LoVo (cell line): Measurements from ENCODE around the gene PPP1R18.

Experiments used
- DNase-seq: peaks from one replicate; pipeline ENCODE4 v3.0.0-alpha.2; 2016; ENCODE audit warnings: low spot score

Gene PPP1R18

DNA sequence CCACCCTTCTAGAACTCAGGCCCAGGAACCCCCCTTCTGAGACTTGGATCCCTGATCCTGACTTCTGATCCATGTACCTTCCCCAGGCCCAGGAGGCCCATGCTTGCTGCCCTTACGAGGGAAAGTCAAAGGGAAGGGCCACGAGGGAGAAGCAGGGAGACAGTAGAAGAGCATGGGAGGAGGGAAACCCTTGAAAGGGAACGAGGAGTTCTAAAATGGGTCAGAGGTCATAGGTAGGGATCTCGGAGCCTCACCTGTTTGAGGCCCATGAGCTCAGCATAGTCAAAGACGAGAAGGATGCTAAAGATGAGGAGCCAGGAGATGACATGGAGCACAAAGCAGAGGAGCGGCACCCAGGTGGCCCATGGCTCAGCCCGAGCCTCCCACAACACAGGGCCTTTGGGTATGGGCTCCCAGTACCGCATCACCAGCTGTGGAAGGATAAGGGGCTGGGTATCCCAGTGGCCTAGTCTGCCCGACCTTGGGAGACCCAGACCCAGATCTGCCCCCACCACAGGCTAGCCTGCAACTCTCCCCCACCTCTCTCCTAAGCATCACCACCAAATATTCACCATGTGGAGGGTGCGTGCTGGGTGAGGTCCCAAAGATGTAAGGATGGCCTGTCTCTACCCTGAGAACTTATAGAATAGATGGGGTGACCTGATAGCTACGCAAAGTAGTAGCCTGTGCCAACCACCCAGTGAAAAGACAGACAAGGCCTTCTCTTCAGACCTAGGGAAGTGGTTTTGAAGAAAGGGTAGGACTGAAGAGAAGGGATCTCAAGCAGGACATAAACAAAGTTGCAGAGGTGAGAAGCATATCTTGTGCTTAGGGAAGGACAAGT, 2.8 kb upstream of the PPP1R18 start:
- no peak for DNase-seq

DNA sequence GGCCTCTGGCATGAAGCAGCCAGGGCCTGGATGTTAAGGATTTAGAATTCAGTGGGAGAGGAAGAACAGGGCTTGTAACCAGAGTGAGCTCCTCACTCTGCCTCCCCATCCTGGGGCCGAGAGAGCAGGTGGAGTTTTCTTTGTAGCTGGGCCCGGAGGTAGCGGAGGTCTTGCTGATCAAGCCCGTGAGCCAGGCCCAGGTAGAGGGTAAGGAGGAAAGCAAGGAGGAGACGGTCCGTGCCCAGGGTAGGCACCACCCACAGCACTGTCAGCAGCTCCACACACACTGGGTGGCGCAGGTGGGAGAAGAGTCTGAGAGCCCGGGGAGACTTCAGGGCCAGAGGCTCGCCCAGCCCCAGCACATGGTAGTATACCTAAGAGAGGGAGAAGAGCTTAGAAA, 2.1 kb upstream of the PPP1R18 start:
- DNase-seq, result no peak

DNA sequence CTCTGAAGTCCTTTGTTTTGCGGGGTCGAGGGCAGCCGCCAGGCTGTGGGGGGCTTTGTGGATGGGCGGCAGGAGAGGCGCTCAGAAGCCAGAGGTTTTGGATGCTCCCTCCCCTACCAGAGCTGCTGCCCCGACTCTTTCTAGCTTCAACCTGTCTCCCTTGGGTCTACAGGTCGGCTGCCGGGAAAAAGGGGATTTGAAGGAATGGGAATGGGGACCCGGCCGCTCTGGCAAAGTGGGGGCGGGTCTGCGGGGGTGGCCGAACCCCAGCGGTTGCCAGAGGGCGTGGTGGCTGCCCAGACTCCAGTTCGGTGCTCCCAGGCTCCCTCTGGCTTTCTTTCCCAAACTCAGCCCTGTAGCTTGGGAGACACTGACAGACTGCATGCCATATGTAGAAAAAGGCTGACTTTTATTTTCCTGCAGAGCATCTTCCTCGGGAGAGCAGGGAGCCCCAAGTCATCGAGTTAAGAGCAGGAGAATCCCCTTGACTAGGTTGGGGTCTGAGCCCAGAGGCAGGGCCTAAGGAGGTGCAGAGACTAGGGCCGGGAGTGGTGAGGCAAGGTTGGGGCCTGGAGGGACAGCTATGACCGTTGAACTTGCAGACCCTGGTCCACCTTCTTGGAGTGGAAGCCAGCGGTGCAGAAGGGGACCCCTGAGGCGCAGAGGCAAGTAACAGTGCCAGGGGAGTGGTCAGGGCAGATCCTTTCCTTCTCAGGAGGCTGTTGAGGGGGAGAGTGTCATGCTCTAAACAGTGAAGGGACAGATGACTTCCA, 1.4 kb upstream of the PPP1R18 start:
- DNase-seq, result no peak

DNA sequence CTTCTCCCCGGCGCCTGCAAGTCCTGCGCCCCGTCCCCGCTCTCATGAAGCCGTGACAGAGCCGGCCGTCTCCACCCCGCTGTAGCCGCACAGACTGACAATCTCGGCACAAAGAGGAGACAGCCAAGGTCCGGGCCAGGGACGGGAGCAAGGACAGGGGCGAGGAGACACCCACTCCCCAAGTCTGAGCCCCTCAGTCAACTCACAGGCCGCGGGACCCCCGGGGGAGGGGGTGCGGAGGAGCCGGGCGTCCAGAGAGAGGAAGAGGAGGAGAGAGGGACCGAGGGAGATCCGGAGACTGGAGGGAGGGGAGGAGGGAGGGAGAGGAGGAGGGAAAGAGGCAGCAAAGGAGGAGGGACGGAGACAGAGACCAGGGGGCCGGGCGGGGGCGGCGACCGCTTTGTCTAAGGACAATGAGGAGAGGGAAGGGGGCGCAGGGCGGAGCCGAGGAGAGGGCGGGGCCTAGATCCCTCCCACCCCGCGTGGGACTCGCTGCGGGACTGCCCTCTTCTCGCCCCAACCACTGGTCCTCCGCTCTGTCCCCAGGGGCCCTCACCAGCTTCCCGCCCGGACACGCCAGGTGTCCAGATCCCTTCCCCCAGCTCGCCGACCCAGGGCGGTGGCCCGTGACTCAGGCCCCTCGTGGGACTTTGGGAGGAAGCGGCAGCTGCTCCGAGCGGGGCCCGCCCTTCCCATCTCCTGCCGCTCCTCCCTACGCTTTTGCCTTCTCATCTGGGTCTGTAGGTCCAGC, 638 bp upstream of the PPP1R18 start:
- DNase-seq, result peak; percentile 85

DNA sequence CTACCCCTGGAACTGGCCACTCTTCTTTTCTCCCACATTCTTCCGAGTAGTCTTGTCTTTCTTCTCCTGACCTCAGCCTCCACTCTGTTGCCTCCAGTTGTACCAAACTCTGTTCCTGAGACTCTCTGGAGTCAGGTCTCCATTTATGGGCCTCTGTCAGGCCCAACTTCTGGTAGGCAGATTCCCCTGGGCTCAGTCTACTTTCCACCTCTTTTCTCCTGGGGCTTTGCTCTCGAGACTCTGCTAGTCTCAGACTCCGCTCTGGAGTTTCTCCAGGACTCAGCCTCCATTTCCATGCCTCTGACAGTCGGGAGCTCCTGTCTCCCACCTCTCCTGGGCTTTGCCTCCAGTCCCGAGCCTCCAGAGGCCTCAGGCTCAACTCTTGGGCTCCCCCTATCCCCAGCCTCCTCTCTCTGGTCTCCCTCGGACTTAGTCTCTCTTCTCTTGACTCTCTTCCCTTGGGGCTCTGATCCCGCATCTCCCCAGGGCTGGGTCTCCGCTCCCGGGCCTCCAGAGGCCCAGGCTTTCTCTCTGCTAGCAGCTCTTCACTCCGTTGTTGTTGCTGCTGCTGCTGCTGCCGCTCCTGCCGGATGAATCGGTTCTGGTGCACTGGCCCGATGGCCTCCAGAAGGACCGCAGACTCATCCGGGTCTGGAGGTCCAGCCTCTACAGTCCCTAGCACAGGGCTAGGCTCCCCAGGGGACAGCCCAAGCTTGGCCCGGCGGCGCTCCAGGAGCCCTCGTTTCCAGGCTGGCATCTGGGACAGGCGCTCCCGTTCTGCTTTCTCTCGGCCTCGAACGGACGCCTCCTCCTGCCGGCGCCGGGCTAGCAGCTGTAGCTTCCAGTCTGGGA, 1.1 kb downstream of the PPP1R18 start:
- no peak for DNase-seq

DNA sequence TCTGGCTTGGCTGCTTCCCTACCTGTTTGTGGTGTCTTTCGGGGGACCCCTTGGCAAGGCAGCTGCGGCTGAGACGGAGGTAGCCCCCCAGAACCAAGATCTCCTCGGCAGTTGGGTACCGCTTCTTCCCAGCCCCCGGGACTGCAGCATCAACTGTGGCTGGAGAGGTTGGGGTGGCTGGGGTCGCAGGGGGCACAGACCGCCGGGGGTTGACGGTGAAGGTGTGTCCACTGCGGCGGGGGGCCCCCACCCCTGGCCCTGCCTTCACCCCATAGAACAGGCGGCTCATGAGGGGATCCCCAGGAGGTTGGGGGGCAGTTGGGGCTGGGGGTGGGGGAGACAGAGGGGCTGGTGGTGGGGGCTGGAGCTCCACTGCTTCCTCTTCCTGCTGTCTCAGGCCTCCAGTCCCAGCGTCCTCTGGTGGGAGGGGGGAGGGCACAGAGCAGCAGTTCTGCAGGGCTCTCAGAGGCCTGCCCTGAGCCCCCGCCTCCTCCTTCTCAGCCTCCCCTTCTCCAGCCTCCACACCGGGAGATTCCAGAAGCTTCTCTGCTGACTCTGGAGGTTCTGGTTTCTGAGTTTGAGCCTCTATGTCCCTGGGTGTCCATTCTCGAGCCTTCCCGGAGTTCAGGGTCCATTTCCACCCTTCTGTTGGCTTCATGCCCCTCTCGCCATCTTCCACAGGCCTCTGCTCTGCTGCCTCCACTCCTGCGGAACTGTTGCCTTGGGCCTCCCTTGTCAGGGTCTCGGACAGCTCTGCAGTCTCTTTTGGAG, 1.9 kb downstream of the PPP1R18 start:
- DNase-seq, result no peak

DNA sequence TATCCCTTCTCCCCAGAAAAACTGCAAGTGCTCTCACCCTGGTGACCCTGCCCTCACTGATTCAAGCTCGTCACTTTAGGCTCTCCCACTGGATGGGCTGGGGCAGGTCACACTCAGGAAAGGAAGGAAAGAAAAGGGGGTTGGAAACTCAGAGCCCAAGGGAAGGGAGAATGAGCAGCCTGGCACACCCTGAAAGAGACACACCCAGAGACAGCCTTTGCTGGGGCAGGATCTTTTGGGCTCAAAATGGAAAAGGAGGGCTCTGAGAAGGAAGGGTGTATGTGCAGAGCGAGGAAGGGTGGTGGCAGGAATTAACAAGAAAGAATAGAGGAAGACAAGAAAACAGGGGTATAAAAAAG, 2.5 kb downstream of the PPP1R18 start:
- no peak for DNase-seq

DNA sequence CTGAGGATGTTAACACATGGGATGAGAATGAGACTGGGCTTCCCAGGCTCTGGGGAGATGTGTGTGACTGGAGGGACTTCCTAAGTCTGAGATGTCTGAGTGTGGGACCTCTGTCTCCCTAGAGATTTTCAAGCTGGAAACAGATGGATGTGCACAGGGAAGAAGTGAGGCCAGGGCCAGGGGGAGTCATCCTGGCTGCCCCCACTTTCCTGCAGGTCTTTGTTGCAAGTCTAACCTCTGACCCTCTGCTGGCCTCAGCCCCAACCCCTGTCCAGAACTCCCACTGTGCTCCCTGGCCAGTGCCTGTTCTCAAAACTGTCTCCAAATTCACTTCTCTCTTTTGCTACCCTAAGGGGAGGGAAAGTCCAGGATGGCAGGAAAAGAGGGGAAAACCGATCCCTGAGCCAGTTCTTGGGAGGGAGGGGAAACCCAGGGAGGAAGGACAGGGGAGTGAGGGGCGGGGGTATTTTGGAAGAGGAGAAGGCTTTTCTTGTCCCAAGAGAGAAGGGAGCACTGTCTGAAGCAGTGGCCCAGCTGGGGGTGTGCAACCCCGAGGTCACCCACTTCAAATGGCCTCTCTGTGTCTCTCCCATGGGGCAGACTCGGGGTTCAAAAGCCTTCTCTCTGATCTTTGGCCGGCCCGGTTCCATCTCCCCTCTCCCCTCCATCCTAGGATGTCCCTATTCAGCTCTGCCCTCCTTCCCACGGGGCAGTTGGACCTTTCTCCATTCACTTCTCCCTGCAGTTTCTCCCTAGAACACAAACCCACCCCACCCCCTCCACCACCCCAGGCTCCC, 3.1 kb downstream of the PPP1R18 start:
- no peak for DNase-seq

DNA sequence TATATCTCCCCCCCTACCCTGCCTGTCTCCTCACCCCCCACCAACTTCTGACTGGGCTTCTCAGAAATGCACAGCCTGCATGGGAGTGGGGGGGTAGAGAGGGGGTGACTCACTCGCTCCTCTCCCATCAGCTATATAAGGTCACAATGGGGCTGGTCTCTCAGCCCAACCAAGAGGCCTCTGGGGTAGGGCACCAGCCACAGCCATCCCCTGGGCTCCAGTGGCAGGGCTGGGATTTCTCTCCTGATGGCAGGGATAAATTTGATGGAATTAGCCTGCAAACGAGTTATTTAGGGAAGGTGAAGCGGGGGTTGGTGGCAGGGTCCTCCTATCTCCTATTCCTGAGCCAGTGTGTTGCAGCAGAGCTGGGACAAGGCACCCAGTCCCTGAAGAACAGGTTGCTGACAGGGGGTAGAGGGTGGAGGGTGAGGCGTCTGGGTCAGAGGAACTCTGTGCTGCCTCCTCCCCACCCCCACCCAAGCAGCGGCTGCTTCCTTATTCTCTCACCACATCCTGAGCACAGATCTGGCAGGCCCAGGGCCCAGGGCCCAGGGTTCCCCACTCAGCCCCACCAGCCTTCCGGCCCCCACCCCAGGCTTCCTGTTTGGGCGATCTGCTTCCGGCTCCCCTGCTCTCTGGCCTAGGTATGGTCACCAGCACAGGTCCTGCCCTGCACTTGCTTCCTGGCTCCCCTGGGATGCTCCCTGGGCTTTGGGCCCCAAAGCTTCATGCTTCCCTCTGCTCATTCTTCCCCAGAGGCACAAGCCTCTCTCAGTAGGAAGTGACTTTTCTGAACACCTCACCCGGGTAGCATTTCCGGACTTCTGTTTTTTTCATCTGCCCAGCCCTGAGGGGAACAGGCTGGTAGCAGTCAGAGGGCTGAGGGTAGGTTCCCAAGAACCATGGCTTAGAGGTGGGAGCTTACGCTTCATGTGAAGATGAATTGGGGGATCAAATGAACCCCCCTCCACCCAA, 4.0 kb downstream of the PPP1R18 start:
- DNase-seq, result no peak

DNA sequence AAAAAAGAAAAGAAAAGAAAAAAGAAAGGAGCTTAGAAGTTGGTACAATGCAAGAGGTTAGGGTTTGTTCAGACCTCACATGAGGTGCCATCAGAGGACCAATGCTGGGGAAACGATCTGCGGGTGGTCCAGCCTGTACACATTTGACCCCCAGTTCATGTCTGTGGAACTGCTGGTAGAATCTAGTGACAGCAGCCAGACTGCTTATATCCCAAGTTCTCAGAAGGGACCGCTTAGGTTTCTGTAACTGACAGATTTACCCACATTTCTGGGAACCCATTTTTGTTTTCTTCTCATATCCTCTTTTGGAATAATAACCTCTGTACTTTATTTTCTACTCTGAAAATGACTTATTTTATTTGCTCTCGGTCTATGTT, 4.7 kb downstream of the PPP1R18 start:
- no peak for DNase-seq

DNA sequence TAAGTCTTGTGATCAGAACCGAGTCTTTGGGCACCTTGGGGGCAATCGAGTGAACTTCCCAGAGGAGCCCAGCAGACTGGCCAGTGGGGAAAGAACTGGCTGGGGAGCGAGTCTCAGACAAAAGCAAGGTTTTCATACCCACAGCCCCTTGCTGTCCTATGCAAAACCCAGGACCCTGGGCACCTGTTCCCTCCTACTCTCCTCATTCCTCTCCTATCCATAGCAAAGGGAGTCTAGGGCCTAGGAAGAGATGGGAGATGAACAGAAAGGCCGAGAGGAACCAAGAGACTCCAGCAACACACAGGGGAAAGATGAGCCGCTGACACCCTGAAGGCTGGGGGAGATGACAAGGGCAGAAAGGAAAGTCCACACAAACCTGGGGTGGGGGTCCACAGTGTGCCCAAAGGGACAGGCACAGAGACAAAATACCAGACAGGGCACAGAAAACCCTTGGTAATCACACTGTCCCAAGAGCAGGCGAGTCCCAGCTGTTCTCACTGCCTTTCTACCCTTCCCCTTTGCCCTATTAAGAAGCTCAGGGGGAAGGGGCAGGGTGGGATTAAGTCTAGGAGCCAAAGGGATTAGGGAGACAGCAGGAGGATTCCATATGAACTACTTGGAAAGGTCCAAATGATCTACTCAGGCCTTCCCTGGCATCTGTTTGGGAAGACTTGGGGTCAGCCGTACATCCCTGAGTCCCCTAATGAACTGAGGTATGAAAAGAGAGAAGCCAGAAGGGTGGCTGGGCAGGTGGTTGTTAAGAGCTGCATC, 6.5 kb downstream of the PPP1R18 start:
- no peak for DNase-seq

DNA sequence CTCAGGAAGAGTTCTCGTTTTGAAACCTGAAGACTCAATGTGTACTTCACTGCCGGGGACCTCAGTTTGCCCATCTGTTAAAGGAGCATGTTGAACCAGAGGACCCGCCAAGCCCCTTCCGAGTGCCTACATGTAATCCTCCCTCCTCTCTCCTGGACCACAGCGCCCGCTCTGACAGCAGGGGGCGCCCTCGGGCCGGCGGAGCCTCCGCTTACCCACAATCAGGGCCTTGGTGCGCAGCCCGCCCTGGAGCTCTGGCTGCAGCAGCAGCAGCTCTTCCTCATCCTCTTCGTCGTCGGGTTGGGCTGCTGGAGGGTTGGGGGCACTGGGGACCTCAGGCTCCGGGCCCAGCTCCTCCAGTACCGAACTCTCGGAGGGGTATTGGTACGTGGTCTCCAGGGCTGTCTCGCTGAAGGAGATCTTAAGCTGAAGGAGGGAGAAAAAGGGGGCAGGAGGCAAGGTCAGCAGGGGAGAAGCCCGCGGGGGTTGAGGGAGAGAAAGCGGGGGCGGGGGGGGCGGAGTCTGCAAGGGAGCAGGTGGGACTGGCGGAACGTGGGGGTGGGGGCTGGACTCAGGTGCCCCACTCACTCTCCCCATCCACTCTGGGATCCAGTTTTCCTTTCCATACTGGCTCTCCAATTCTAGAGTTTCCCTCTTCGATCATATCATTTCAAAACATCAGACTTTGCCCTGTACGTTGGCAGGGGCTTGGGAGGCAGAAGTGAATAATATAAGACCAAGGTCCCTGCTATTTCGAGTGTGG, 7.3 kb downstream of the PPP1R18 start:
- DNase-seq, result peak; percentile 61

DNA sequence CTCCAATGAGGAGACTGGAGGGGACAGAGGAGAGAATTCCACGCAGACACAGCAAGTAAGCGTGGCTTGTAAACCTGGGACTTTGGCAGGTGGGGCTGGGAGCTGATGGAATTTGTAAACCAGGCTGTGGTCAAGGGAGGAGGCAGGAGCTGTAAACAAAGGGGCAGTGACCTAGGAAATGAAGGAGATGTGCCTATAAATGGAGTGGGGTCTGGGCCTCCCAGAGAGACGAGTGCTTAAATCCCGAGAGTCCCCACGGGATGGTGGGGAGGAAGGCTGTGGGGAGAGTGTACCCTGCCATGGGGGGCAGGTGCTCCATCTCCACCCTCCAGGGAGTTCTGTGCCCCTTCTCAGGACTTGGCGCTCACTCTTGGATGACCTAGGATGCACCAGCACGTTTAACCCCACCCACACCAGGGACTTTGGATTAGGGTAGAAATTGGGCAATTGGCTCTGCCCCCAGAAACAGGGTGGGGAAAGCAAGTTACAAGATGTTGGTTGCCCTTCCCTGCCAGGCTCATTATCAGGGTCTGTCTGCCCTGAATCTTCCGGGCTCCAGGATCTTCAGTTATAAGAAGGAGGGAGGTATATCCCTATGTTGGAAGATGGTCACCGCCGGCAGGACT, 9.7 kb downstream of the PPP1R18 start:
- no peak for DNase-seq

DNA sequence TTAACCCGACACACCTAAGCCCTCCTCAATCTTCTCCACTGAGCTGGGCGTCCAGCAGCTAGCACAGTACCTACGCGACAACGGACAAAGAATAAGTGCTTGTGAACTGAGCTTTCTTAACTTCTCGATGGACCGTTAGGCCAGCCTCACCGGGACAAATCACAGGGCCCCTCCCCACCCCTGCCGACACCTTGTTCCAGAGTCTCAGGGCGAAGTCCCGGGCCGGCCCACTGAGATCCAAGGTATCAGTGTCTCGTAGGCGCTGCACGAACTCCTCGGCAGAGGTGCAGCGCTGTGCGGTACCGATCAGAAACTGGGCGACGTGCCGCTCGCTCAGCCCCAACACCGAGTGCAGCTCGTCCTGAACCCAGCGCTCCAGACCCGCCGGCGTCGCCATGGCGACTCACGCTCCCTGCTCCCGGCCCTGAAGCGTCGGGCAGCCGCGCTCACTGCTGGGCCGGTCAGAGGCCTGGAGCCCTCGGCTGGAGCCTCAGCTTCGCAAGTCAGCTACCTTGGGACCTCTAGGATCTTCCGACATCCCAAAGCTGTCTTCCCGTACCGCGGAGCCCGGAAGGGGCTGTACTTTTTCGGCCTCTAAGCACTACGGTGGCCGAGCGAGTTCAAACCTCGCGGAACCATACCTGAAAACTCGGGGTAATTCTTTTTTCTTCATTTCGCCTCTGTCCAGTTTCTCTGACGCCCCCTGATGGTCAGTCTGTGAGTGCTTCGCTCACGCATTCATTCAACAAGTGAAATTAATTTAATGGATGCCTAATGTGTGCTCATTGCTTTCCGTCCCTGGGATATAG, 13.8 kb downstream of the PPP1R18 start, which contains the start of gene DHX16:
Gene DHX16, minus strand, starts transcription at position 562 of the 809 bp plus-strand sequence. Its CDS starts 165 bp downstream, at position 397.
- peak; percentile 98 for DNase-seq

DNA sequence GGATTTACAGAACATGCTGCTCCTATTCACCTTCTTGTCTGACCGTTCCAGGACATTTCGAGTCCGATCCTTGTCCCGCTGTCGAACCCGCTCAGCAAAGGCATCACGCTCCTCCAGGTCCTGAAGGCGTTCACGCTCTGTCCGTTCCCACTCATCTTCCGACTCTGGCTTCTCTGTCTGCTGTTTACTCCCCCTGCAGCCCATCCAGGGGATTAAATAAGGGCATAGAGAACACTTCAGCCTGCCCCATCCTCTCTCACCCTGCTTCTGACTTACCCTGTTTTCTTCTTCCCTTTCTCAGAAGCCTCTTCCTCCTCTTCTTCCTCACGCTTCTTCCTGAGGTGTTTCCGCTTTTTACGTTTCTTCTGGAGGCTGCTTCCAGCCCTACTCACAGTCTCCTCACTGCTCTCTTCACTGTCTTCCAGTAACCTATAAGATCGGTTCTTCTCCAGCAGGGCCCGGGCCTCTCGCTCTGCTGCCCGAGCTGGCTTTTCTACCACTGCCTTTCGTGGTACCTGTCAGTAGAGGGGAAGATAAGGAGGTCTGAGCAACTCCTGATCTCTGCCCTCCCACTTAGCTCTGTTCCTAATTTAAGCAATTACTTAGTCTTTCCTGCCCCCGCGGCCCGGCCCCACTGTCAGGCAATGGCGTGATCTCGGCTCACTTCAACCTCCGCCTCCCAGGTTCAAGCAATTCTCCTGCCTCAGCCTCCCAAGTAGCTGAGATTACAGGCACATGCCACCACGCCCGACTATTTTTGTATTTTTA, 15.5 kb downstream of the PPP1R18 start:
- no peak for DNase-seq
